Effector memory CD4-positive, alpha-beta T cell (primary cell): ENCODE results near the gene COL5A1.

Experiments used
- DNase-seq, 3 donors: peaks; one replicate each; pipeline ENCODE4 v3.0.0-alpha.2; 2020
- H3K27ac ChIP-seq: 2 replicates; pipeline ENCODE4 v1.7.0; 2013; ENCODE audit warnings: mild to moderate bottlenecking, low read length, moderate library complexity; ENCODE audit not compliant: insufficient read depth, poor library complexity, severe bottlenecking
- H3K27me3 ChIP-seq: replicated peaks from 2 replicates; pipeline ENCODE4 v1.7.0; 2013; ENCODE audit warnings: mild to moderate bottlenecking, low read length; ENCODE audit not compliant: insufficient read depth, control insufficient read depth, poor library complexity, severe bottlenecking
- H3K36me3 ChIP-seq: 2 replicates; pipeline ENCODE4 v1.7.0; 2013; ENCODE audit warnings: mild to moderate bottlenecking, low read length, moderate library complexity; ENCODE audit not compliant: control insufficient read depth, insufficient read depth
- H3K4me1 ChIP-seq: 2 replicates; pipeline ENCODE4 v1.7.0; 2013; ENCODE audit warnings: low read length, mild to moderate bottlenecking; ENCODE audit not compliant: control insufficient read depth, insufficient read depth, poor library complexity, severe bottlenecking
- H3K4me3 ChIP-seq: 2 replicates; pipeline ENCODE4 v1.7.0; 2013; ENCODE audit warnings: low read length, low read depth, mild to moderate bottlenecking; ENCODE audit not compliant: insufficient read depth, poor library complexity, severe bottlenecking
- H3K9me3 ChIP-seq: 2 replicates; pipeline ENCODE4 v1.7.0; 2013; ENCODE audit warnings: mild to moderate bottlenecking, low read length, moderate library complexity; ENCODE audit not compliant: control insufficient read depth

COL5A1 gene

GRCh38 chr9:134717924-134718645, 76.5 kb downstream of the COL5A1 start:
- Histone ChIP-seq H3K27me3 (no peaks in the 10 kb centered on the region), H3K36me3 (no peaks in the 10 kb centered on the region), H3K4me1 (no peaks in the 10 kb centered on the region), H3K9me3 (no peaks in the 10 kb centered on the region), H3K4me3 (no peak overlapping the region), H3K27ac (no peak overlapping the region)
- DNase-seq = no peak

- Histone ChIP-seq H3K9me3 (no peaks in the 10 kb centered on the region), H3K27ac (no peak overlapping the region), H3K4me1 (no peaks in the 10 kb centered on the region), H3K27me3 (no peaks in the 10 kb centered on the region), H3K4me3 (no peak overlapping the region), H3K36me3 (no peaks in the 10 kb centered on the region)
- DNase-seq = no peak
Measured at GRCh38 chr9:134719331-134719730, 77.7 kb downstream of the COL5A1 start.

- Histone ChIP-seq H3K27me3 (no peaks in the 10 kb centered on the region), H3K4me1 (no peaks in the 10 kb centered on the region), H3K4me3 (no peak overlapping the region), H3K27ac (no peak overlapping the region), H3K9me3 (no peaks in the 10 kb centered on the region), H3K36me3 (no peaks in the 10 kb centered on the region)
- DNase-seq = no peak
Measured at GRCh38 chr9:134720136-134720753, 78.6 kb downstream of the COL5A1 start.

GRCh38 chr9:134720796-134721195, 79.2 kb downstream of the COL5A1 start:
- H3K36me3 ChIP-seq = no peaks in the 10 kb centered on the region

GRCh38 chr9:134721344-134721743, 79.7 kb downstream of the COL5A1 start:
- H3K27me3 ChIP-seq = peaks cover 2% of the 10 kb centered on the region
- no peaks in the 10 kb centered on the region for H3K36me3 ChIP-seq

More at GRCh38 chr9:134720796-134721195, 79.2 kb downstream of the COL5A1 start:
- no peaks in the 10 kb centered on the region for H3K4me1 ChIP-seq
- H3K9me3 ChIP-seq = no peaks in the 10 kb centered on the region
- DNase-seq = no peak
- no peak overlapping the region for H3K27ac ChIP-seq
- no peak overlapping the region for H3K4me3 ChIP-seq
- H3K27me3 ChIP-seq = peaks cover 2% of the 10 kb centered on the region

GRCh38 chr9:134722120-134722701, 80.6 kb downstream of the COL5A1 start:
- DNase-seq = no peak
- Histone ChIP-seq H3K27me3 (peaks cover 2% of the 10 kb centered on the region), H3K4me1 (no peaks in the 10 kb centered on the region), H3K36me3 (no peaks in the 10 kb centered on the region), H3K9me3 (no peaks in the 10 kb centered on the region), H3K4me3 (no peak overlapping the region), H3K27ac (no peak overlapping the region)

More at GRCh38 chr9:134721344-134721743, 79.7 kb downstream of the COL5A1 start:
- no peaks in the 10 kb centered on the region for H3K9me3 ChIP-seq
- H3K27ac ChIP-seq = no peak overlapping the region
- H3K4me3 ChIP-seq = no peak overlapping the region
- H3K4me1 ChIP-seq = no peaks in the 10 kb centered on the region
- no peak for DNase-seq

- DNase-seq = no peak
- no peaks in the 10 kb centered on the region for H3K36me3 ChIP-seq
Measured at GRCh38 chr9:134723037-134723436, 81.4 kb downstream of the COL5A1 start.

GRCh38 chr9:134723491-134724190, 82.0 kb downstream of the COL5A1 start:
- no peak for DNase-seq
- no peaks in the 10 kb centered on the region for H3K36me3 ChIP-seq
- no peak overlapping the region for H3K27ac ChIP-seq
- no peaks in the 10 kb centered on the region for H3K4me1 ChIP-seq
- no peaks in the 10 kb centered on the region for H3K9me3 ChIP-seq
- H3K4me3 ChIP-seq = no peak overlapping the region
- H3K27me3 ChIP-seq = peaks cover 2% of the 10 kb centered on the region

More at GRCh38 chr9:134723037-134723436, 81.4 kb downstream of the COL5A1 start:
- Histone ChIP-seq H3K27ac (no peak overlapping the region), H3K27me3 (peaks cover 2% of the 10 kb centered on the region), H3K9me3 (no peaks in the 10 kb centered on the region), H3K4me3 (no peak overlapping the region), H3K4me1 (no peaks in the 10 kb centered on the region)

GRCh38 chr9:134724202-134724911, 82.8 kb downstream of the COL5A1 start:
- H3K27me3 ChIP-seq = peaks cover 2% of the 10 kb centered on the region
- DNase-seq = no peak
- H3K4me1 ChIP-seq = no peaks in the 10 kb centered on the region
- no peaks in the 10 kb centered on the region for H3K9me3 ChIP-seq
- no peak overlapping the region for H3K4me3 ChIP-seq
- H3K27ac ChIP-seq = no peak overlapping the region
- no peaks in the 10 kb centered on the region for H3K36me3 ChIP-seq
